H1 (cell line): ENCODE measurements around the gene ZMIZ1. TPM values are rescaled to one million over a fixed set of nuclear protein-coding genes. Genes with fewer than 3 reads are reported as not detected.

ENCODE experiments used
- CHD1 ChIP-seq: IDR thresholded peaks from 2 replicates; pipeline ENCODE4 v1.6.1; 2012; ENCODE audit warnings: low read depth, low read length, improper control_type of control experiment
- SAP30 ChIP-seq: fragments of 300-600 bp; sonication (generic); IDR thresholded peaks from 2 replicates; pipeline ENCODE4 v1.7.1; 2012; ENCODE audit warnings: low read length, moderate library complexity, mild to moderate bottlenecking, inconsistent platforms; ENCODE audit not compliant: insufficient read depth, insufficient replicate concordance
- SP4 ChIP-seq: IDR thresholded peaks from 2 replicates; pipeline ENCODE4 v1.6.1; 2012; ENCODE audit warnings: low read length, inconsistent platforms
- polyA plus RNA-seq, 7 experiments: library from polyadenylated mRNA; depleted of rRNA in 3 of 7; stranded (reverse) in 5 of 7; unstranded in 2 of 7; fragments of >200 nt in 5 of 7; fragments of 200-250 nt in 2 of 7; gene quantifications; 1 replicate in 5 of 7; 2 replicates in 1 of 7; 4 replicates in 1 of 7; pipeline versions ENCODE4 v1.2.1 to v1.2.3, GENCODE V29; 2011 to 2013; ENCODE audit warnings: missing spikeins in 2 of 7, mixed read lengths in 2 of 7
- total RNA-seq: library from RNA; stranded (reverse); fragmentation: NEBNext Ultra II Directional; extraction: Animal tissue kit (Norgen Biotek cat#: 25700); gene quantifications from 2 replicates; pipeline ENCODE4 v1.2.1, GENCODE V29; 2021
- TF ChIP-seq, protein P1 (sequence below): IDR thresholded peaks from 2 replicates; pipeline ENCODE4 v1.6.1; 2012; ENCODE audit warnings: low read length, inconsistent platforms

The ZMIZ1 gene
- total and polyA plus RNA-seq, 2 of the 8 experiments (the other 6 are each of a cell fraction or from before 2014, with no cell fraction given) = 8.1 to 28.0 TPM

DNA sequence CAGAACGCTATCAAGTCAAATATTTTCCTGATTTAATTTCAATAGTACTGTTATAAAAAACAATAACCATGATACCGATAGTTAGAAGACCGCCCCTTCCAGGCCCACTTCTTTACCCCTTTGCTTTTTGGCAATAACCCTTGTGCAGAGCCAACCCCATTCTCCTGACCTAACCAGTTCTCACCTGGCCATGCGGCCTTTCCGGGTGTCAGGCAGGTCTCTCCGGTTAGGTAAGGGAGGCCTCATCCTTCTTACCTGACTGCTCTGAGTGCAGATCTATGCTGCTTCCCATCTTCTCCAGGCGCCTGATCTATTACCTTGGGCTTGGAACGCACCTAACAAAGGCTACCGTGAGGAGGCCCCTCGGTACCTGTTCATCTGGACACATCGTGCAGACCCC, 26.6 kb downstream of the ZMIZ1 start (continued):
- TF ChIP-seq SAP30 (no peak), CHD1 (no peak), SP4 (no peak)
- TF ChIP-seq, protein P1, sequence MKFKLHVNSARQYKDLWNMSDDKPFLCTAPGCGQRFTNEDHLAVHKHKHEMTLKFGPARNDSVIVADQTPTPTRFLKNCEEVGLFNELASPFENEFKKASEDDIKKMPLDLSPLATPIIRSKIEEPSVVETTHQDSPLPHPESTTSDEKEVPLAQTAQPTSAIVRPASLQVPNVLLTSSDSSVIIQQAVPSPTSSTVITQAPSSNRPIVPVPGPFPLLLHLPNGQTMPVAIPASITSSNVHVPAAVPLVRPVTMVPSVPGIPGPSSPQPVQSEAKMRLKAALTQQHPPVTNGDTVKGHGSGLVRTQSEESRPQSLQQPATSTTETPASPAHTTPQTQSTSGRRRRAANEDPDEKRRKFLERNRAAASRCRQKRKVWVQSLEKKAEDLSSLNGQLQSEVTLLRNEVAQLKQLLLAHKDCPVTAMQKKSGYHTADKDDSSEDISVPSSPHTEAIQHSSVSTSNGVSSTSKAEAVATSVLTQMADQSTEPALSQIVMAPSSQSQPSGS = no peak
- TF ChIP-seq, all 59 proteins: peak for 0
